GM12875 (cell line): Measurements from ENCODE around the gene DKK2.

Experiments used
- H3K4me3 ChIP-seq: one replicate; pipeline ENCODE4 v1.5.1; 2011; ENCODE audit warnings: low read depth, low read length, control low read depth
- TF ChIP-seq, protein P1 (sequence below): IDR thresholded peaks from 2 replicates; pipeline ENCODE4 v1.5.1; 2011; ENCODE audit warnings: low read depth, mild to moderate bottlenecking, control low read depth, inconsistent platforms, low read length, moderate library complexity, borderline replicate concordance; ENCODE audit not compliant: insufficient read depth

The DKK2 gene

GRCh38 chr4:107065201-107065600, 29.1 kb upstream of the DKK2 start:
- no peak overlapping the region for H3K4me3 ChIP-seq
- TF ChIP-seq, protein P1, sequence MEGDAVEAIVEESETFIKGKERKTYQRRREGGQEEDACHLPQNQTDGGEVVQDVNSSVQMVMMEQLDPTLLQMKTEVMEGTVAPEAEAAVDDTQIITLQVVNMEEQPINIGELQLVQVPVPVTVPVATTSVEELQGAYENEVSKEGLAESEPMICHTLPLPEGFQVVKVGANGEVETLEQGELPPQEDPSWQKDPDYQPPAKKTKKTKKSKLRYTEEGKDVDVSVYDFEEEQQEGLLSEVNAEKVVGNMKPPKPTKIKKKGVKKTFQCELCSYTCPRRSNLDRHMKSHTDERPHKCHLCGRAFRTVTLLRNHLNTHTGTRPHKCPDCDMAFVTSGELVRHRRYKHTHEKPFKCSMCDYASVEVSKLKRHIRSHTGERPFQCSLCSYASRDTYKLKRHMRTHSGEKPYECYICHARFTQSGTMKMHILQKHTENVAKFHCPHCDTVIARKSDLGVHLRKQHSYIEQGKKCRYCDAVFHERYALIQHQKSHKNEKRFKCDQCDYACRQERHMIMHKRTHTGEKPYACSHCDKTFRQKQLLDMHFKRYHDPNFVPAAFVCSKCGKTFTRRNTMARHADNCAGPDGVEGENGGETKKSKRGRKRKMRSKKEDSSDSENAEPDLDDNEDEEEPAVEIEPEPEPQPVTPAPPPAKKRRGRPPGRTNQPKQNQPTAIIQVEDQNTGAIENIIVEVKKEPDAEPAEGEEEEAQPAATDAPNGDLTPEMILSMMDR: no peak

DNA sequence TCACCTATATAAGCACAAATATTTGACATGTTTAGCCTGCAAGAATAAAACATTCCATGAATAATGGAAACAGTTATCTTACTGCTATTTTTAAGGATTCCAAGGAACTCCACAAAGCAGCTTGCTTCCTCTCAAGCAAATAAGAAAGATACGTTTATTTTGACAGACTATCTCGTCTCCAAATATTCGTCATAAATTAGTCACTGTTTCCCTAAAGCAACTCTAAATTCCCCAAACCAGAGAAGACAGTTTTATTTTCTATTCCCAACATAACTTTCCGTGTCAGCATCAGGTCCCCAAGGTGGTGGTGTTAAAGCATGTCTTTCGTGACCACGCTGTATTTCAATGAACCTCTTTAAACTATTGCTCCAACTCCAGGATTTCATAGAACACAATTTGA, 24.3 kb upstream of the DKK2 start:
- TF ChIP-seq, protein P1: no peak
- H3K4me3 ChIP-seq: no peak overlapping the region

- H3K4me3 ChIP-seq: no peak overlapping the region
- TF ChIP-seq, protein P1: no peak
Measured at GRCh38 chr4:107058828-107059227, 22.7 kb upstream of the DKK2 start.

GRCh38 chr4:107050525-107051135, 14.5 kb upstream of the DKK2 start:
- TF ChIP-seq, protein P1: peak; percentile 46; the same call in 1 of the 2 replicates
- no peak overlapping the region for H3K4me3 ChIP-seq

DNA sequence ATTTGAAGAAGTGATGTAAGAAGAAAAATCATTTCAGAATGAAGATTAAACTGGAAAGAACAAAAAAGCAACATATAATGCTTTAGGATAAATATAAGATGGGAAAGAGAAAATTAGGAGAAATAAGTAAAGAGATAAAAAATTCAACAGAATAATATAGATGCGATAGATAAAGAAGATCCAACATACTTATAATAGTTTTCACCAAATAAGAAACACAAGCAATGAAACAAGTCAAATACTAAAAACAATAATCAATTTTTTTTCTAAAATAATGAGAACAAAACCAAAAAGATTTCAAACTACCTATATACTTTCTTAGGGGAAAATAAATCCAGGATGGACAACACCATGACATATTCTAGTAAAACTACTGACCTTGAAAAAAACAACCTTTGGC, 10.1 kb upstream of the DKK2 start:
- TF ChIP-seq, protein P1: no peak
- H3K4me3 ChIP-seq: no peak overlapping the region

GRCh38 chr4:107044170-107044569, 8.1 kb upstream of the DKK2 start:
- TF ChIP-seq, protein P1: no peak

GRCh38 chr4:107037199-107037584, 1.1 kb upstream of the DKK2 start:
- H3K4me3 ChIP-seq: no peak overlapping the region
- TF ChIP-seq, protein P1: peak; percentile 43

More at GRCh38 chr4:107044170-107044569, 8.1 kb upstream of the DKK2 start:
- no peak overlapping the region for H3K4me3 ChIP-seq
